Neuronal stem cell (in vitro differentiated cells): Measurements from ENCODE around the gene RAB9B.

Experiments used
- DNase-seq: peaks from one replicate; pipeline ENCODE4 v3.0.0-alpha.2; 2013; ENCODE audit warnings: low spot score
- H2AFZ ChIP-seq: one replicate; pipeline ENCODE4 v1.6.1; 2013; ENCODE audit warnings: mild to moderate bottlenecking, low read length, inconsistent platforms
- H2AK5ac ChIP-seq: 2 replicates; pipeline ENCODE4 v1.6.1; 2013; ENCODE audit warnings: low read depth, mild to moderate bottlenecking, inconsistent platforms, low read length, moderate library complexity, mixed read lengths
- H2BK120ac ChIP-seq: 2 replicates; pipeline ENCODE4 v1.6.1; 2013; ENCODE audit warnings: low read depth, mild to moderate bottlenecking, inconsistent platforms, low read length, moderate library complexity, mixed read lengths
- H2BK12ac ChIP-seq: one replicate; pipeline ENCODE4 v1.6.1; 2013; ENCODE audit warnings: low read length, inconsistent platforms
- H2BK15ac ChIP-seq: 2 replicates; pipeline ENCODE4 v1.6.1; 2013; ENCODE audit warnings: mild to moderate bottlenecking, low read length, inconsistent platforms, mixed read lengths
- H2BK5ac ChIP-seq: one replicate; pipeline ENCODE4 v1.6.1; 2013; ENCODE audit warnings: inconsistent platforms, mild to moderate bottlenecking, low read length, moderate library complexity
- H3K14ac ChIP-seq: one replicate; pipeline ENCODE4 v1.6.1; 2013; ENCODE audit warnings: low read length, inconsistent platforms
- H3K18ac ChIP-seq: 2 replicates; pipeline ENCODE4 v1.6.1; 2013; ENCODE audit warnings: low read length, inconsistent platforms
- H3K23ac ChIP-seq: 2 replicates; pipeline ENCODE4 v1.6.1; 2013; ENCODE audit warnings: low read depth, mild to moderate bottlenecking, mixed read lengths, low read length, inconsistent platforms; ENCODE audit not compliant: poor library complexity
- H3K27ac ChIP-seq: replicated peaks from 3 replicates; pipeline ENCODE4 v1.5.1; 2013; ENCODE audit warnings: low read length, inconsistent platforms
- H3K27me3 ChIP-seq, 3 experiments: 2 replicates each; pipeline ENCODE4 v1.6.1; 2013; ENCODE audit warnings: low read length in 3 of 3, mild to moderate bottlenecking in 2 of 3, inconsistent platforms in 1 of 3, low read depth in 1 of 3, mixed read lengths in 1 of 3, moderate library complexity in 1 of 3; ENCODE audit not compliant: control insufficient read depth in 3 of 3, insufficient read depth in 3 of 3
- H3K36me3 ChIP-seq, 2 donors: replicated peaks in 1 of 2; 2 replicates each; pipeline ENCODE4 v1.6.1; 2013; ENCODE audit warnings: low read length in 2 of 2; ENCODE audit not compliant: control insufficient read depth in 2 of 2, insufficient read depth in 2 of 2
- H3K4ac ChIP-seq: 2 replicates; pipeline ENCODE4 v1.6.1; 2013; ENCODE audit warnings: inconsistent platforms, mild to moderate bottlenecking, low read length, moderate library complexity
- H3K4me1 ChIP-seq, 2 donors: 1 replicate in 1 of 2; 2 replicates in 1 of 2; pipeline ENCODE4 v1.6.1; 2013; ENCODE audit warnings: low read length in 2 of 2, low read depth in 1 of 2; ENCODE audit not compliant: control insufficient read depth in 2 of 2, insufficient read depth in 1 of 2
- H3K4me2 ChIP-seq: one replicate; pipeline ENCODE4 v1.6.1; 2013; ENCODE audit warnings: mild to moderate bottlenecking, low read length, inconsistent platforms; ENCODE audit not compliant: insufficient read depth, poor library complexity, severe bottlenecking
- H3K4me3 ChIP-seq, 2 donors: 2 replicates each; pipeline ENCODE4 v1.5.1; 2013; ENCODE audit warnings: low read length in 2 of 2, mild to moderate bottlenecking in 2 of 2, inconsistent platforms in 1 of 2, moderate library complexity in 1 of 2
- H3K79me1 ChIP-seq: one replicate; pipeline ENCODE4 v1.6.1; 2013; ENCODE audit warnings: low read depth, mild to moderate bottlenecking, inconsistent platforms, low read length, moderate library complexity
- H3K9ac ChIP-seq: one replicate; pipeline ENCODE4 v1.6.1; 2013; ENCODE audit warnings: mild to moderate bottlenecking, low read depth, low read length, inconsistent platforms; ENCODE audit not compliant: poor library complexity
- H3K9me3 ChIP-seq, 2 donors: replicated peaks in 1 of 2; 2 replicates each; pipeline versions ENCODE3 to v1.6.1; 2013; ENCODE audit warnings: low read length in 2 of 2, mild to moderate bottlenecking in 2 of 2, inconsistent platforms in 1 of 2, low read depth in 1 of 2, mixed read lengths in 1 of 2, moderate library complexity in 1 of 2; ENCODE audit not compliant: control insufficient read depth in 2 of 2, insufficient read depth in 1 of 2
- H4K8ac ChIP-seq: one replicate; pipeline ENCODE4 v1.6.1; 2013; ENCODE audit warnings: low read depth, mild to moderate bottlenecking, inconsistent platforms, low read length, moderate library complexity
- H4K91ac ChIP-seq: one replicate; pipeline ENCODE4 v1.6.1; 2013; ENCODE audit warnings: low read length, low read depth, mild to moderate bottlenecking, inconsistent platforms; ENCODE audit not compliant: poor library complexity
- WGBS, 2 donors: extraction: QIAGEN DNeasy Blood & Tissue Kit; methylation state at CpG; one replicate each; pipeline ENCODE4 v1.1.7; 2013; ENCODE audit warnings: missing lambda C conversion rate in 2 of 2, mixed read lengths in 1 of 2; ENCODE audit not compliant: insufficient read length in 2 of 2, insufficient replicate concordance in 1 of 2; ENCODE audit errors: extremely low coverage in 2 of 2; 5-methylcytosine and 5-hydroxymethylcytosine counted together

The RAB9B gene

DNA sequence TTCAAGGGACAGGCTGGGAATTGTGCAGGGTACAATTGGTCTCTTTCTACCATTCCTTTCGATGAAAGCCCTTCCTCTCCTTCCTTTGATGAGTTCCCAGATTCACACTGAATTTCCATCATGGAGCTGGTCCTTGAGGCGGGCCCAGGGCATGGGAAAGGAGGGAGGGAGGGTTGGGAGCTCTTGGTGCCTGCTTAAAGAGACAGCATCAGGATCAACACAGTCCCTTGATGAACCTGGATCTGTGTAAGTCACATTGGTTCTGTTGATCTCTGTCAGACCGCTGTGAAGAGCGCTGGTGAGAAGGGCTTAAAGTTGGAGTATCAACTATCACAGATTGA is 51.0 kb downstream of the RAB9B start:
- Histone ChIP-seq H4K8ac (no peak overlapping the region), H2BK12ac (no peak overlapping the region), H3K14ac (no peak overlapping the region), H3K27me3 (no peaks in the 10 kb centered on the region), H3K4me1 (peaks cover 33 to 37% of the 10 kb centered on the region in 2 donors), H3K79me1 (no peaks in the 10 kb centered on the region), H3K27ac (peak overlapping the region; percentile 88), H2AFZ (no peak overlapping the region), H3K9me3 (no peaks in the 10 kb centered on the region), H3K9ac (no peak overlapping the region), H2AK5ac (no peak overlapping the region), H3K23ac (no peak overlapping the region), H2BK120ac (no peak overlapping the region), H3K4me3 (no peak overlapping the region), H3K4me2 (no peak overlapping the region), H3K36me3 (peaks cover 0 to 2% of the 10 kb centered on the region in 2 donors), H3K4ac (no peak overlapping the region), H2BK15ac (no peak overlapping the region), H3K18ac (no peak overlapping the region), H4K91ac (no peak overlapping the region), H2BK5ac (no peak overlapping the region)
- DNase-seq: no peak
- no CpG with 5 or more reads among the region's 4 CpGs for WGBS, 2 donors

DNA sequence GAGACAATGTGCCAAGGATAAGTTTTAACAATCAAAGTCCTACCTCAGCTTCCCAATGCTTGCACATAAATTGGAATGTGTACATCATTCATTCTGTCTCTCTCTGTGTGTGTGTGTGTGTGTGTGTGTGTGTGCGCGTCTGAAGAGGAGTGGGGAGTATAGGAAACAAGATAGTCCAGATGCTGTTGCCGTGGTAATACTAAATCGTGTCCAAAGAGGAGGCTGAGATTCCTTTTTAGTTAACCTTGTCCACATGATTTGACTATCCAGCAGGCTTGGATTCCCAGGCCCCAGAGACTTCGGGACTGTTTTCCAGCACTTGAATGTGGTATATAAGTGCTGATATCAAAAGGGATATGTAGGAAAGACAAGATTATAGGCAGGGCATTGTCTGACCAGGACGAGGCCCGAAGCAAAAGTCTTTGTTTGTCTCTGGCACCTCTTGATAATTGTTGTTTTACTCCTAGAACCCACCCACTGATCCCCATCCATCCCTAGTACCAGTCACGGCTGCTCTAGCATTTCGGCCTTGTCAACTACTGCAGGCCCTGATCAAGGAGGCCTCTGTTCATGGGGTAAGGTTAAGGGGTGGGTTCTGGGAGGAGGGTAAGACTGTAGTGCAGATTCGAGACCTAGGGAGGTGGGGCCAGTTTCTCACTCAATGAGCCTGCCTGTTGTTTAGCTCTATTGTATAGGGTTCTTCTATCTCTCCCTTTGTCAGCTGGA is 51.6 kb downstream of the RAB9B start:
- Histone ChIP-seq H3K4ac (no peak overlapping the region), H3K18ac (no peak overlapping the region), H2AFZ (no peak overlapping the region), H3K79me1 (no peaks in the 10 kb centered on the region), H2BK12ac (no peak overlapping the region), H3K9ac (no peak overlapping the region), H4K91ac (no peak overlapping the region), H2BK120ac (no peak overlapping the region), H3K27ac (peak overlapping the region; percentile 88), H2BK15ac (no peak overlapping the region), H4K8ac (no peak overlapping the region), H3K14ac (no peak overlapping the region), H2AK5ac (no peak overlapping the region), H3K4me3 (no peak overlapping the region), H3K23ac (no peak overlapping the region), H2BK5ac (no peak overlapping the region), H3K4me2 (no peak overlapping the region), H3K9me3 (no peaks in the 10 kb centered on the region), H3K36me3 (no peaks in the 10 kb centered on the region), H3K4me1 (peaks cover 33 to 37% of the 10 kb centered on the region in 2 donors), H3K27me3 (peaks cover 0 to 4% (median 0%) of the 10 kb centered on the region in 3 experiments)
- DNase-seq: no peak
- no CpG with 5 or more reads among the region's 10 CpGs for WGBS, 2 donors

DNA sequence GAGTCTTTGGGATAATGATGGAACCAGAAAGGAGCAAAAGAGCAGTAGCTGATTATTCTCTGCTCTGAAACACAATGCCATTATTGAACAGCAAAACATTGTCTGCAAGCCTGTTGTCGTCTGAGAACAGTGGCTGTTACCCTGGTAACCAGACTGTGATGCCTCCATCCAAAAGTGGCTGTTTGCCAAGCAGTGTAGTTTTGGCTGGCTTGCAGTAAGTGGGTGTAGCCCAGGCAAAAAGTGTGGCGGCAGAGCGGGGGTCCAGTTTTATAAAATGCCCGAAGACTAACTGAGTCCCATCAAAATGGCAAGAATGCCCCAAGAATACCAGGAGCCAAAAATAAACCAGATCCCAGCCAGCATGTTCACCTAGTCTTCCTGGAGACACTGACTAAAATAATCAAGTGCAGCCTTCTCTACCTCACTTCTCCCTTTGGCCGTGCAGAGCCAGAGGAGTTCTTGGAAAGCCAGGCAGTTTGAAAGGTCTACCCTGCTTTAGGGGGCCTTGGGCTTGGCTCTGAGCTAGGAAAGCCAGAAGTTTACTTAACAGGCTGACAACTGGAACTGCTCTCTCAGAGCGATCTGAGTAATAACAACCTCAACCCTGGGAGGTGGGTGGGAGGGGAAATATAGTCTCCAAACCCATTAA is 52.8 kb downstream of the RAB9B start:
- no peak overlapping the region for H2AK5ac ChIP-seq
- no peak overlapping the region for H2BK12ac ChIP-seq
- H2BK120ac ChIP-seq: no peak overlapping the region
- peaks cover 0 to 10% (median 0%) of the 10 kb centered on the region in 3 experiments for H3K27me3 ChIP-seq
- no peak overlapping the region for H3K23ac ChIP-seq
- no peak overlapping the region for H2BK5ac ChIP-seq
- no peak overlapping the region for H3K4ac ChIP-seq
- peak overlapping the region; percentile 48 for H3K18ac ChIP-seq
- H3K9ac ChIP-seq: no peak overlapping the region
- peak overlapping the region; percentile 32 for H3K27ac ChIP-seq
- H3K79me1 ChIP-seq: no peaks in the 10 kb centered on the region
- H3K36me3 ChIP-seq: no peaks in the 10 kb centered on the region
- no peak overlapping the region for H4K8ac ChIP-seq
- DNase-seq: no peak
- no peak overlapping the region for H4K91ac ChIP-seq
- peaks cover 33 to 37% of the 10 kb centered on the region in 2 donors for H3K4me1 ChIP-seq
- no peaks in the 10 kb centered on the region for H3K9me3 ChIP-seq
- no peak overlapping the region for H2BK15ac ChIP-seq
- no peak overlapping the region for H3K4me2 ChIP-seq
- no peak overlapping the region for H2AFZ ChIP-seq
- no peak overlapping the region for H3K4me3 ChIP-seq
- no CpG with 5 or more reads among the region's 6 CpGs for WGBS, 2 donors
- H3K14ac ChIP-seq: no peak overlapping the region

DNA sequence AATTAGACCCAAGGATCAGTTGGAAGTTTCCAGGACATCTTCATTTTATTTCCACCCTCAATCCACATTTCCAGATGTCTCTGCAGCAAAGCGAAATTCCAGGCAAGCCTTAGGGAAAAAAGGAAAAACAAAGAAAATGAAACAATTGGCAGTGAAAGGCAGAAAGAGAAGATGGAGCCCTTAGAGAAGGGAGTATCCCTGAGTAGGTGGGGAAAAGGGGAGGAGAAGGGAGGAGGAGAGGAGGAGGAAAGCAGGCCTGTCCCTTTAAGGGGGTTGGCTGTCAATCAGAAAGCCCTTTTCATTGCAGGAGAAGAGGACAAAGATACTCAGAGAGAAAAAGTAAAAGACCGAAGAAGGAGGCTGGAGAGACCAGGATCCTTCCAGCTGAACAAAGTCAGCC is 55.5 kb downstream of the RAB9B start, which contains the start of gene PLP1:
Gene PLP1 (plus strand): TSS at position 295 of the 400 bp plus-strand sequence. CDS start 156 bp downstream, outside the sequence.
- Histone ChIP-seq H3K14ac (no peak within 1 kb of the TSS), H3K9me3 (no peaks in the 10 kb centered on the region), H3K36me3 (no peaks in the 10 kb centered on the region), H3K4me3 (peak within 1 kb of the TSS; percentile 35 to 76), H3K18ac (peak within 1 kb of the TSS; percentile 6), H3K4me2 (peak within 1 kb of the TSS; percentile 56), H2BK120ac (no peak within 1 kb of the TSS), H3K4me1 (peaks cover 24 to 25% of the 10 kb centered on the region in 2 donors), H3K4ac (no peak within 1 kb of the TSS), H2BK12ac (no peak within 1 kb of the TSS), H3K27ac (peak within 1 kb of the TSS; percentile 37), H2AK5ac (no peak within 1 kb of the TSS), H2AFZ (peak within 1 kb of the TSS; percentile 51), H4K91ac (no peak within 1 kb of the TSS), H3K23ac (no peak within 1 kb of the TSS), H4K8ac (no peak within 1 kb of the TSS), H3K27me3 (peaks cover 0 to 10% (median 0%) of the 10 kb centered on the region in 3 experiments), H3K79me1 (no peaks in the 10 kb centered on the region), H2BK5ac (no peak within 1 kb of the TSS), H3K9ac (peak within 1 kb of the TSS; percentile 46), H2BK15ac (no peak within 1 kb of the TSS)
- no peak for DNase-seq
- WGBS, 2 donors: no CpG with 5 or more reads among the region's 2 CpGs
